H1 (cell line): ENCODE data around the gene ZNF283. TPM values are rescaled to one million over a fixed set of nuclear protein-coding genes. Genes with fewer than 3 reads are reported as not detected.

ENCODE experiments used
- CTCF ChIA-PET: fragments of 300-600 bp; sonication (Branson Sonifier 250); formaldehyde crosslinking; loops from one replicate; lab custom pipeline; 2021; ENCODE audit not compliant: partially characterized antibody; lab: Charles Lee
- POLR2A ChIA-PET: fragments of 300-600 bp; sonication (Branson Sonifier 250); formaldehyde crosslinking; loops from one replicate; lab custom pipeline; 2021; ENCODE audit warnings: inconsistent platforms; ENCODE audit not compliant: partially characterized antibody; lab: Charles Lee
- DNase-seq, 2 experiments: peaks; one replicate each; pipeline versions ENCODE4 v3.0.0 to v3.0.0-alpha.2; 2010 to 2022; ENCODE audit warnings: low spot score in 2 of 2, low read depth in 1 of 2, mixed read lengths in 1 of 2
- FAIRE-seq: peaks from 2 replicates; lab custom pipeline; 2011; peaks lifted over from hg19 to GRCh38; lab: Jason Lieb, UNC
- H2AFZ ChIP-seq: 2 replicates; pipeline ENCODE4 v1.8.1; 2012; ENCODE audit warnings: low read length, inconsistent platforms
- H2AK5ac ChIP-seq: 2 replicates; pipeline ENCODE4 v1.6.1; 2013; ENCODE audit warnings: low read depth, low read length
- H2BK120ac ChIP-seq: replicated peaks from 2 replicates; pipeline ENCODE3; 2013; ENCODE audit warnings: low read depth, low read length, inconsistent platforms
- H2BK12ac ChIP-seq: 2 replicates; pipeline ENCODE4 v1.6.1; 2013; ENCODE audit warnings: low read depth, low read length
- H2BK15ac ChIP-seq: 2 replicates; pipeline ENCODE4 v1.6.1; 2013; ENCODE audit warnings: low read length
- H2BK20ac ChIP-seq: 2 replicates; pipeline ENCODE4 v1.6.1; 2013; ENCODE audit warnings: low read length
- H2BK5ac ChIP-seq: 2 replicates; pipeline ENCODE4 v1.6.1; 2013; ENCODE audit warnings: low read depth, low read length
- H3K14ac ChIP-seq: 2 replicates; pipeline ENCODE4 v1.6.1; 2013; ENCODE audit warnings: inconsistent platforms; ENCODE audit not compliant: insufficient read length
- H3K18ac ChIP-seq: 2 replicates; pipeline ENCODE4 v1.6.1; 2013; ENCODE audit warnings: low read length; ENCODE audit errors: extremely low read depth
- H3K23ac ChIP-seq: 2 replicates; pipeline ENCODE4 v1.6.1; 2013; ENCODE audit warnings: inconsistent platforms; ENCODE audit not compliant: insufficient read length
- H3K23me2 ChIP-seq: 2 replicates; pipeline ENCODE4 v1.6.1; 2013; ENCODE audit warnings: low read depth, low read length
- H3K27ac ChIP-seq: 2 replicates; pipeline ENCODE4 v1.6.1; 2011; ENCODE audit warnings: low read depth, low read length, inconsistent platforms
- H3K27me3 ChIP-seq, 4 experiments: replicated peaks in 1 of 4; 1 replicate in 1 of 4; 2 replicates in 3 of 4; pipeline versions ENCODE4 v1.6.1 to v1.8.1; 2011 to 2013; ENCODE audit warnings: low read length in 3 of 4, mild to moderate bottlenecking in 3 of 4, inconsistent platforms in 2 of 4, mixed read lengths in 2 of 4, moderate library complexity in 1 of 4; ENCODE audit not compliant: control insufficient read depth in 3 of 4, insufficient read depth in 3 of 4; ENCODE audit errors: extremely low read depth in 1 of 4
- H3K36me3 ChIP-seq, 4 experiments: 2 replicates each; pipeline versions ENCODE4 v1.6.1 to v1.8.1; 2011 to 2013; ENCODE audit warnings: mild to moderate bottlenecking in 4 of 4, low read length in 3 of 4, moderate library complexity in 2 of 4, control low read depth in 1 of 4, inconsistent platforms in 1 of 4; ENCODE audit not compliant: insufficient read depth in 4 of 4, control insufficient read depth in 2 of 4
- H3K4ac ChIP-seq: replicated peaks from 2 replicates; pipeline ENCODE3; 2013; ENCODE audit warnings: low read length, low read depth, mixed read lengths, inconsistent platforms; ENCODE audit not compliant: insufficient read length
- H3K4me1 ChIP-seq, 4 experiments: replicated peaks in 1 of 4; 1 replicate in 1 of 4; 2 replicates in 3 of 4; pipeline versions ENCODE4 v1.6.1 to v1.8.1; 2011 to 2013; ENCODE audit warnings: low read length in 3 of 4, inconsistent platforms in 2 of 4, mixed read lengths in 1 of 4; ENCODE audit not compliant: insufficient read depth in 4 of 4, control insufficient read depth in 3 of 4
- H3K4me2 ChIP-seq, 2 experiments: 2 replicates each; pipeline versions ENCODE4 v1.6.1 to v1.8.1; 2011 to 2013; ENCODE audit warnings: low read depth in 2 of 2, low read length in 2 of 2, control low read depth in 1 of 2, inconsistent platforms in 1 of 2, mild to moderate bottlenecking in 1 of 2; ENCODE audit not compliant: insufficient read depth in 1 of 2
- H3K4me3 ChIP-seq, 4 experiments: fragments of 200-600, 300-600 bp in 1 of 4; sonication (generic), shearing (Covaris generic), sonication (Bioruptor Twin) in 1 of 4; 2 replicates each; pipeline versions ENCODE4 v1.5.1 to v1.8.1; 2011 to 2016; ENCODE audit warnings: low read length in 4 of 4, low read depth in 3 of 4, control low read depth in 2 of 4, inconsistent platforms in 2 of 4, mild to moderate bottlenecking in 2 of 4, mixed read lengths in 1 of 4, moderate library complexity in 1 of 4; ENCODE audit not compliant: insufficient read depth in 2 of 4; ENCODE audit errors: extremely low read depth in 1 of 4
- H3K56ac ChIP-seq: replicated peaks from 2 replicates; pipeline ENCODE3; 2013; ENCODE audit warnings: low read depth, mild to moderate bottlenecking, mixed read lengths, low read length, inconsistent platforms; ENCODE audit not compliant: insufficient read length
- H3K79me1 ChIP-seq: 2 replicates; pipeline ENCODE4 v1.6.1; 2013; ENCODE audit warnings: low read depth, low read length, control low read depth
- H3K79me2 ChIP-seq, 2 experiments: 2 replicates each; pipeline versions ENCODE4 v1.6.1 to v1.8.1; 2012 to 2013; ENCODE audit warnings: low read length in 2 of 2, mild to moderate bottlenecking in 2 of 2, inconsistent platforms in 1 of 2; ENCODE audit not compliant: insufficient read depth in 2 of 2, control insufficient read depth in 1 of 2
- H3K9ac ChIP-seq, 4 experiments: replicated peaks in 1 of 4; 1 replicate in 1 of 4; 2 replicates in 3 of 4; pipeline versions ENCODE4 v1.6.1 to v1.8.1; 2011 to 2013; ENCODE audit warnings: low read depth in 3 of 4, low read length in 3 of 4, control low read depth in 2 of 4, mild to moderate bottlenecking in 2 of 4, moderate library complexity in 2 of 4, inconsistent platforms in 1 of 4; ENCODE audit errors: extremely low read depth in 1 of 4
- H3K9me3 ChIP-seq, 2 experiments: 2 replicates each; pipeline versions ENCODE4 v1.6.1 to v1.8.1; 2012 to 2013; ENCODE audit warnings: mild to moderate bottlenecking in 2 of 2, moderate library complexity in 2 of 2, control low read depth in 1 of 2, inconsistent platforms in 1 of 2, low read depth in 1 of 2, low read length in 1 of 2, mixed read lengths in 1 of 2; ENCODE audit not compliant: insufficient read depth in 2 of 2
- H4K20me1 ChIP-seq, 2 experiments: replicated peaks in 1 of 2; 2 replicates each; pipeline versions ENCODE3 to v1.8.1; 2011 to 2013; ENCODE audit warnings: inconsistent platforms in 2 of 2, low read length in 2 of 2, mild to moderate bottlenecking in 1 of 2; ENCODE audit not compliant: insufficient read depth in 2 of 2, control insufficient read depth in 1 of 2
- H4K5ac ChIP-seq: 2 replicates; pipeline ENCODE4 v1.6.1; 2013; ENCODE audit warnings: low read length, low read depth, mixed read lengths, inconsistent platforms; ENCODE audit not compliant: insufficient read length
- H4K8ac ChIP-seq: 2 replicates; pipeline ENCODE4 v1.8.0; 2013; ENCODE audit warnings: mild to moderate bottlenecking, moderate library complexity, low read length, inconsistent platforms; ENCODE audit not compliant: insufficient read depth; ENCODE audit errors: extremely low read depth
- H4K91ac ChIP-seq: replicated peaks from 2 replicates; pipeline ENCODE3; 2013; ENCODE audit warnings: low read length, mixed read lengths, inconsistent platforms; ENCODE audit not compliant: insufficient read length
- EP300 ChIP-seq, 2 experiments: IDR thresholded peaks; 1 replicate in 1 of 2; 2 replicates in 1 of 2; pipeline ENCODE4 v1.6.1; 2011 to 2012; ENCODE audit warnings: low read depth in 2 of 2, low read length in 2 of 2, mild to moderate bottlenecking in 2 of 2, borderline replicate concordance in 1 of 2, inconsistent platforms in 1 of 2, moderate library complexity in 1 of 2
- FOSL1 ChIP-seq: IDR thresholded peaks from 2 replicates; pipeline ENCODE4 v1.6.1; 2011; ENCODE audit warnings: mild to moderate bottlenecking, low read depth, low read length, moderate library complexity; ENCODE audit not compliant: insufficient read depth
- HDAC6 ChIP-seq: IDR thresholded peaks from one replicate; pipeline ENCODE4 v1.7.1; 2012; ENCODE audit warnings: low read depth, mild to moderate bottlenecking, inconsistent platforms, low read length, moderate library complexity
- POU5F1 ChIP-seq: IDR thresholded peaks from 2 replicates; pipeline ENCODE4 v1.6.1; 2011; ENCODE audit warnings: low read depth, mild to moderate bottlenecking, low read length, moderate library complexity
- RFX5 ChIP-seq: IDR thresholded peaks from 2 replicates; pipeline ENCODE4 v1.6.1; 2011; ENCODE audit warnings: low read depth, low read length, improper control_type of control experiment, borderline replicate concordance
- SIN3A ChIP-seq, 2 experiments: IDR thresholded peaks in 1 of 2; conservative IDR thresholded peaks in 1 of 2; 2 replicates each; pipeline ENCODE4 v1.6.1; 2011 to 2012; ENCODE audit warnings: low read length in 2 of 2, improper control_type of control experiment in 1 of 2, low read depth in 1 of 2, mild to moderate bottlenecking in 1 of 2
- SP1 ChIP-seq: IDR thresholded peaks from 2 replicates; pipeline ENCODE4 v1.6.1; 2011; ENCODE audit warnings: low read depth, low read length
- TAF1 ChIP-seq: IDR thresholded peaks from 2 replicates; pipeline ENCODE4 v1.6.1; 2011; ENCODE audit warnings: mild to moderate bottlenecking, low read depth, low read length
- polyA plus RNA-seq, 7 experiments: library from polyadenylated mRNA; depleted of rRNA in 3 of 7; stranded (reverse) in 5 of 7; unstranded in 2 of 7; fragments of >200 nt in 5 of 7; fragments of 200-250 nt in 2 of 7; gene quantifications; 1 replicate in 5 of 7; 2 replicates in 1 of 7; 4 replicates in 1 of 7; pipeline versions ENCODE4 v1.2.1 to v1.2.3, GENCODE V29; 2011 to 2013; ENCODE audit warnings: missing spikeins in 2 of 7, mixed read lengths in 2 of 7
- total RNA-seq: library from RNA; stranded (reverse); fragmentation: NEBNext Ultra II Directional; extraction: Animal tissue kit (Norgen Biotek cat#: 25700); gene quantifications from 2 replicates; pipeline ENCODE4 v1.2.1, GENCODE V29; 2021

Gene ZNF283
- total and polyA plus RNA-seq, 2 of the 8 experiments (the other 6 are each of a cell fraction or from before 2014, with no cell fraction given) = 1.1 to 4.3 TPM

GRCh38 chr19:43839139-43839538 lies 12.0 kb downstream of the ZNF283 start:
- Histone ChIP-seq H2BK120ac (no peak overlapping the region), H3K27me3 (no peaks in the 10 kb centered on the region), H3K4me1 (no peaks in the 10 kb centered on the region), H3K23ac (no peak overlapping the region), H4K91ac (no peak overlapping the region), H3K14ac (no peak overlapping the region), H3K79me2 (no peaks in the 10 kb centered on the region), H3K4me3 (no peak overlapping the region), H4K5ac (no peak overlapping the region), H3K9me3 (peaks cover 39 to 40% of the 10 kb centered on the region in 2 experiments), H2BK12ac (no peak overlapping the region), H3K18ac (no peak overlapping the region), H3K23me2 (no peaks in the 10 kb centered on the region), H4K8ac (no peak overlapping the region), H2BK15ac (no peak overlapping the region), H3K36me3 (peaks cover 0 to 71% (median 26%) of the 10 kb centered on the region in 4 experiments; a peak in 4 of 8 replicates), H3K79me1 (no peaks in the 10 kb centered on the region), H3K4ac (no peak overlapping the region), H2BK5ac (no peak overlapping the region), H3K56ac (no peak overlapping the region), H2AK5ac (no peak overlapping the region), H4K20me1 (no peaks in the 10 kb centered on the region), H3K4me2 (no peak overlapping the region), H3K27ac (no peak overlapping the region), H3K9ac (no peak overlapping the region), H2BK20ac (no peak overlapping the region), H2AFZ (no peak overlapping the region)
- ChIA-PET CTCF (interaction anchor here (0.9 kb wide), 1 partner anchor 189 kb away, joined by 3 read pairs; no protein-coding TSS in a partner anchor), POLR2A (interaction anchor here (1.5 kb wide), 1 partner anchor 74 kb away, joined by 4 read pairs; no protein-coding TSS in a partner anchor)
- no peak for DNase-seq
- no peak for FAIRE-seq
- no peak for TF ChIP-seq EP300 (IDR thresholded peaks at IDR 0.05; ENCODE audit: borderline replicate concordance in 1 of 2, low read depth in 2 of 2, low read length in 2 of 2)
- TF ChIP-seq FOSL1 = no peak
- TF ChIP-seq SP1 = no peak
- no peak for TF ChIP-seq SIN3A (conservative IDR thresholded peaks at IDR 0.05 in 1 of 2, IDR thresholded peaks at IDR 0.05 in 1 of 2; ENCODE audit: low read depth in 1 of 2, low read length in 2 of 2)
- no peak for TF ChIP-seq TAF1
- no peak for TF ChIP-seq POU5F1
- no peak for TF ChIP-seq HDAC6
- TF ChIP-seq RFX5 = no peak
